ENCODE measurements around the gene MSH5.
"Not testable (repeated sequence)": the region's sequence is repeated elsewhere in the genome, so short reads cannot be mapped to it uniquely, and the experiment has no call there.

MSH5 gene

DNA sequence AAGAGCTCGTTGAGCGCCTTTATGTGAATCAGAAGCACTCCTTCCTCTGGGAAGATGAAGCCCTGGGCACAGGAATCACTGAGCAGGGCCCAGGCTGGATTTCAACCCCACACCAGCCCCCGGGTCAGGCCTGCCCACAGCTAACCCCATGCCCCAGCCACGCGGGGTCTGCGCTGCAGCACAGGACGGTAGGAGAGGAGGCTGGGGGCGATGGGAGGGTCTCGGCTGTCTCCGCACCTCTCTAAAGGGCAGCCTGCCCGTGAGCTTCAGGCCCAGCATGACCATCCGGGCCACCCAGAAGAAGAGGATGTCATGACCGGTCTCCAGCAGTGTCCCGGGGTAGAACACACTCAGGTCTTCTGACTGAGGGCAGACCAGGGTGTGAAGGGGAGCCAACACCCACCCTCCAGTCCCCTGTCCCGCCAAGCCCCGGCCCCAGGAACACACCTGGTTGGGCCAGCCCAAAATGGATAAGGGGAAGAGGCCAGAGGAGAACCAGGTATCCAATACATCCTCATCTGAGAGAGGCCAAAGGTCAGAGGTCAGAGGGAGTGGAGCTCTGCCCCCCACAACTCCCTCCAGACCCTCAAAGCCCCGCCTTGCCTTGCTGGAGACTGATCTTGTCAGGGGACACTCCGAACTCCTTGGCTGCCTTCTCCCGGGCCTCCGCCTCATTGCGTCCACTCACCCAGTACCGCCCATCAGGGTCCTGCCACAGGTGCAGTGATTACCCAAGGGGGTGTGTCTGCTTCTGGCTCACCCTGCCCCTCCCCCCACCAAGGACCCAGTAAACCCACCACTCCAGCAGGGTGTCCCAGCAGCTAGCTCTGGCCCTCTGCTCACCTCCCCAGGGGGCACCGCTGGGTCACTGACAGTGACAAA lies 41.7 kb downstream of the MSH5 start:
- DNase-seq: no peak

DNA sequence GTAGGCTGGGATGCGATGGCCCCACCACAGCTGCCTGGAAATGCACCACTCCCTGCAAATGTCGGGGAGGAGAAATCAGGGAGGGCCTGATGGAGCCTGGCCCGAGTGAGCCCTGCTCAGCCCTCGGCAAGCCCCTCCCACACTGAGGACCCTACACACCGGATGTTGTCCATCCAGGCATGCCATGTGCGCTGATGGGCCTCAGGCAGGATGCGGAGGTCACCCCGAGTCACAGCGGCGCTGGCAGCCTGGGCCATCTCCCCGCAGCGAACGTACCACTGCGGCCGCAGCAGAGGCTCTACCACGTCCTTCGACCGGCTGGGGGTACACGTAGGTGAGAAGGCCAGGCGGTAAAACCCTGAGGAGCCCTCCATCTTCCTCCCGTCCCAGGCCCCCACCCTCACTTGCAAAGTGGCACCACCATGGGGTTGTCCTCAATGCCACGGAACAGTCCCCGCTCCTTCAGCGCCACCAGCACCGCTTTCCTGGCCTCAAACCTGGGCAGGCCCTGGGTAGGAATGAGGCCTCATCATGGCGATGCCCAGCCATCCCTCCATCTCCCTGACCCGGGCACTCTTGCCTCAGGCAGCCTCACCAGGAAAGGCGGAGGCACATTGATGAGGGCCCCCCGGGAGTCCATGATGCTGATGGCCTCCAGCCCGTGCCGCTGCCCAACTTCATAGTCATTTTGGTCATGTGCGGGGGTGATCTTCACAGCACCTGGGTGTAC lies 42.5 kb downstream of the MSH5 start:
- no peak for DNase-seq

DNA sequence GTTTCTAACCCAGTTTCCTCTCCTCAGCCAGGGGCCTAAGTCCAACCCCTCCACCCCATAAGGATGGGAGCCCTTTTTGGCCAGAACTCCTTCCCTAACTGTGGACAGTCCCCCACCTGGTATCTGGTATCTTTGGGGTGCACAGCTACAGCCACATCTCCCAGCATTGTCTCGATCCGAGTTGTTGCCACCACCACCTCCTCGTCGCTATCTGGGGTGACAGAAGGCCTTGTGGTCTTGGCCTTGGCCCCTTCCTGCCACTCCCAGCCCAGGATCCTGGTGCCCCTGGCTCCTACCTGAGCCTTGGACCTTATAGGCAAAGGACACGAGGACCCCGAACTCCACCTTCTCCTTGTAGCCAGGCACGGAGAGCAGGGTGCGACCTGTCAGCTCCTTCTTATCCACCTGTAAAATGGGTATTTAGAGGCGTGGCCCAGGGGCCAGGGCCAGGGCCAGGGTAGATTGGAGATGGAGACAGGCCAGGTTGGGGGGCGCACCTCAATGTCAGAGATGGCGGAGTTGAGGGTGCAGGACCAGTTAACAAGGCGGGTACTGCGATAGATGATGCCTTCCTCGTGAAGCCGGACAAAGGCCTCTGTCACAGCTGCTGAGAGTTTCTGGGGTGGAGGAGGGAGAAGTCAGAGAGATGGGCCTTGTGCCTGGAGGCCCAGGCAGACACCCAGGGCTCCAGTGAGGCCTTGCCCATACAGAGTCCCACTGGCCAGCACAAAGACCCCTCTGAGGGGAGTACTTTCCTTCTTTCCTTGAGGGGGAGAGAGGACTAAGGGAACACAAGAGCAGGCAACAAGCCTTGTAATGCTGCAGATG lies 44.5 kb downstream of the MSH5 start:
- no peak for DNase-seq

DNA sequence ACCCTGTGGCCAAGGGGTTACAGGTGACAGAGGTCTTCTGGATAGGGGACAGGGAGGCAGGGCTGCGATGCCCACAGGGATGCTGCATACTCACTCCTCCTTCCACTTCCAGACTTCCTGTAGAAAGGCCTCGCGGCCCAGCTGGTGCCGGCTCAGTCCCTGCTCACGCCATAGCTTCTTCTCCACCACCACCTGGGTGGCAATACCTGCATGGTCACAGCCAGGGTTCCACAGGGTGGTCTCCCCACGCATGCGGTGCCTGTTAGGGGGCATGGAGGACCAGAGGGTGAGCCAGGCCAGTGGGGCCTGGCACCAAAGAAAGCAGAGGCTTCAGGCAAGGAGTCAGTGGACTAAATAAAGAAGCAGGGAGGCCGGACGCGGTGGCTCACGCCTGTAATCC lies 45.7 kb downstream of the MSH5 start:
- no peak for DNase-seq

DNA sequence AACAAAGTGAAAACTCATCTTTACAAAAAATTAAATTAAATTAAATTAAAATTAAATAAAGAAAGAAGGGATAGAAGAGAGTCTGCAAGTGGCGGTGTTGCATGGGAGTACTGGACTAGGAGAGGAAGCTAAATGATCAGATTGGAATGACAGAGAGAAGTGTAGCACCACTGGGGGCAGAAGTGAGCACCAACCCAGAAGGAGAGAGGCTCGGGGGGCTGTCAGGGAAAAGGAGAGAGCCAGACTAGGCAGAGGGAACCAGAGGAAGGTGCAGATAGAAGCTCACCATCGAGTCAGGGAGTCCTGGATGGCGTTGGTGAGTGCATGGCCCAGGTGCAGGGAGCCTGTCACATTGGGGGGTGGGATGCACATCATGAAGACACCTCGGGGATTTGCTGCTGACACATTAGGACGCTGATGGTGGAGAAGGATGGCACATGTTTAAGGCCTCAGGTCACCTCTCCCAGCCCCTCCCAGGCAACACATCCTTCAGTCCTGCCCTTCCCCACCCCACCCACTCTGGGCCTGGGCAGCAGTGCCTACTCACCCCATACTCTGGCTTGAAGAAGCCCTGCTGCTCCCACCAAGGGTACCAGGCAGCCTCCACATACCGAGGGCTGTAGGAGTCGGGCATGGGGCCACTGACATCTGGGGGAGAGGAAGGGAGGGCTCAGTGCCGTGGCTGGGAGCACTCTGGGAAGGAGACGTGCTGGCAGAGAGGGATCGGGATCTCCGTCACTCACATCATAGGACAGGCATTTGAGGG lies 51.7 kb downstream of the MSH5 start:
- no peak for DNase-seq

DNA sequence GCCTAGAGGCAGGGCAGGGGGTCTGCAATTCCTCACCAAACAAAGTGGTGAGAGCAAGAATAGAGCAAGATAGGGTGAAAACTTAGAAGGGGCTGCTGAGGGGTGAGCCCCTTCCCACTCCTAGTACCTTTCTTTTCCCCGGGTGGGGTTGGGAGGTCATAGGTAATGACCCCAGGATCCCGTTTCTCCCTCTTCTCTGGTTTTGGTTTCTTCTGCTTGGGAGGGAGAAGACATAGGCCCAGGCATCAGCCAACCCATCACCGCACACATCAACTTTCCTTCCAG lies 52.2 kb downstream of the MSH5 start:
- no peak for DNase-seq

DNA sequence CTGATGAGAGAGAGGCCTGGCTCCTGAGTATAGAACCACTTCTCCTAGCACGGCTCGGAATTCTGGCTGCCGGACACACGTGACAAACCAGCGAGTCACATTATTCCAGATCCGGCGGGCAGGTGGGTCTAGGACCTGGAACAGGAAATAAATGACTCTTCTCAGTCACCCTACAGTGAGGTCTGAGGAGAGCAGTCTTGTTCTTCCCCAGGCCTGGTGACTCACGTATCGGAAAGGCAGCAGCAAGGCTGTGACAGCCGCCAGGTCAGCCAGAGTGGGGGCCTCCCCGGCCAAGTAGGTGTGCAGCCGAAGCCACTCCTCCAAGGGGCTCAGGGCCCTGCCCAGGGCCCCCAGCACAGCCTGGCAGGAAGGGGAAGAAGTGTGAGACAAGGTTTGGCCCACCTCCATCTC lies 53.0 kb downstream of the MSH5 start:
- no peak for DNase-seq

DNA sequence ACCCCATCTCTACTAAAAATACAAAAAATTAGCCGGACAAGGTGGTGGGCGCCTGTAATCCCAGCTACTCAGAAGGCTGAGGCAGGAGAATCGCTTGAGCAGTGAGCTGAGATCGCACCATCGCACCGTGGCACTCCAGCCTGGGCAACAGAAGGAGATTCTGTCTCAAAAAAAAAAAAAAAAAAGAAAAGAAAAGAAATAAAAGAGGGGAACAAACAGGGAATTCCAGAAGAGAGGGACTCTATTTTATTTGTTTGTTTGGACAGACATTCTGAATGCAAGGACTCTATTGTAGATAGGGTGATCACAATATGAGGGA lies 54.1 kb downstream of the MSH5 start:
- DNase-seq: not testable (repeated sequence)

DNA sequence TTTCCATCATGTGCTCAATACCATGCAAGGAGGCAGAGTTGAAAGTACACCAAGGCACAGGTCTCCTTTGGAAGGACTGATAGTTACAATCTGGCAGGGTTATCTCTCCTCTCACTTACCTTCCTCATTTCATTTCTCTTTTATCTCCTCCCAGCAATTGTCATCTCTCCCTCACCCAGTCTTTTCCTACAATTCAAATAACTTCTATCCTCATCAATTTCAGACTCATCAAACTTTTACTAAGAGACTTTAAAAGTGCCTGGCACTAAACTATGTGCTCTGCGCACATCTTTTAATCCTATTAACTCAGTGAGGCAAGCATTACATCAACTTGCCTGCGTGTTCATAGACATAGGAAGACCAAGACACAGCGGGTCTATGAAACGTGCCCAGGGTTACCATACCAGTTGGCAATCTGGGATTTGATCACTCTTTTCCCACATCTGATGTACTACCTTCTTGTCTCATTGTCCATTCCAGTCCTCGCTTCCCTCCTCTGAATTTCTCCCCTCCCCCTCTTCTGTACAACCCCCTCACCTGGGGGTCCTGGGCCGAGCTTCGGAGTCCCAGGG lies 54.6 kb downstream of the MSH5 start:
- no peak for DNase-seq

DNA sequence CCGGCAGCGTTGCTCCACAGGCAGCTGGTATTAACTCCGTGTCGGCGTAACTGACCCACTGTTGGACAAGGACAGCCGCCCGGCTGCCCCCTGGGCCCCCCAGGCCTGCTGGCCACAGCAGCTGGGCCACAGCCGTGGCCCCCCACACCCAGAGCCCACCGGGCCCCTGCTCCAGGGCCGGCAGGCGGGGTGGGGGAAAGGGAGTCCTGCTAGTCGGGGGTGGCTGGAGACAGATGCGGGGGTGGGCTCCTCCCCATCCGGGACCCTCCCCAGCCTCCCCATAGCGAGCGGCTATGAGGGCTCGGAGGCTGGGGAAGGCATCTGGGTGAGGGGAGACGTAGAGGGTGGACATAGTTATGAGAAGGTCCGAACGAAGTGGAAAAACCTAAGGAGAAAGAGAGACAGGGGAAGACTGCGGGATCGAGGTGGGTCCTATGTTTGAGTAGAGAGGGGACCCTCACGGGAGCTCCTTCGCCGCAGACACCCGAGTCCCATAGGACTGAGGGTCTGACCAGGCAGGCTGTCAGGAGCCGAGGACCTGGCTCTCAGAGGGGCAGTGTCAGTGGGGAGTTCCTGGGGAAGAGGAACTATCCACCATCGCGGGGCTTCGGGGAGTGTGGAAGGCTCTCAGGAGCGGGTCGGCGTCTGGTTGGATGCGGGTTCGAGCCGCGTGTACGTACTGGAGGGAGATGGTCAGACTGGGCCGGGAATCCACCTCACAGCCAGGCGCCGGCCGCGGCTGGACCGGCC lies 55.2 kb downstream of the MSH5 start:
- DNase-seq: no peak

DNA sequence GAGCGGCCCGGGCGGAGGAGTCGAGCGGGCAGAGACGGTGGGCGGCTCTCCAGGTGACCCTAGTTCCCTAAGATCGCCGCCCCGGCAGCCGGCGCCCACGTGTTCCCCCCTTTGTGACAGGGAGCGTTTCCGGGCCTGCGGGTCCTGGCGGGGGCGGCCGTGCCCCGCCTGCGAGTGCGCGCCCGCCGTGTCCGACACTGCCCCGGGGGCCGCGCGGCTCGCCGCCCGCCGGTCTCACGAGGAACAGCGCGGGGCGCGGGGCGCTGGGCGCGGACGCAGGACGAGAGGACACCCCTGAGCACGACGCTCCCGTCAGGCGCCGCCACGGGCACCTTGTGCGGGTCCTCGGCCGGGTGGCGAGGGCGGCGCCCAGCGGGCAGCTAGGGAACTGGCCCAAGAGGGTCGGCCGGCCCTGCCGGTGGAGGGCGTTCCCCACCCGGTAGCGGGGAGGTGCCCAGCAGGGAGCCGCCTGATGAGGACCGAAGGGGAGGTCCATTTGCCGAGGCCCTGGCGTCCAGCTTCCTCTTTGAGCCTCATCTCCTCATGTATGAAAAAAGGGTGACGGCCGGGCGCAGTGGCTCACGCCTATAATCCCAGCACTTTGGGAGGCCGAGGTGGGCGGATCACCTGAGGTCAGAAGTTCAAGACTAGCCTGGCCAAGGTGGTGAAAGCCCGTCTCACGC lies 56.0 kb downstream of the MSH5 start, which contains the start of gene VARS1:
Gene VARS1 (minus strand): TSS at position 137 of the 683 bp plus-strand sequence. CDS start 535 bp downstream, outside the sequence.
- peak; percentile 88 for DNase-seq

DNA sequence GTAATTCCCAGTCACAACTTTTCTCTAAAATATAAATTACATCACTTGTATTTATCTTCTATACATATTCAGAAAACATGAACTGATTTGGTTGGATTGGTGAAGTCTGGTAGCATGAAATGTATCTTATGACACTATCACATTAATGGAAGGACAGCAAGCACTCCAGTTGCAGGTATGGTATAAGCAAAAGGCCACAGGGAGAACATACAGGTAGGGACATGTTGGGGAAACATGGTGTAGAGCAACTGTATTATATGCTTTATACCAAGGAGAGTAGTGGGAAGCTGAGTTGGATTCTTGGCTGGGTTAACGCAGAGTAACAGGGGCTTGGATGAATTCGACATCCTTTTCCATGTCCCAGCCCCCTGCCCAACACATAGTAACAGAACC lies 57.2 kb downstream of the MSH5 start:
- DNase-seq: no peak

DNA sequence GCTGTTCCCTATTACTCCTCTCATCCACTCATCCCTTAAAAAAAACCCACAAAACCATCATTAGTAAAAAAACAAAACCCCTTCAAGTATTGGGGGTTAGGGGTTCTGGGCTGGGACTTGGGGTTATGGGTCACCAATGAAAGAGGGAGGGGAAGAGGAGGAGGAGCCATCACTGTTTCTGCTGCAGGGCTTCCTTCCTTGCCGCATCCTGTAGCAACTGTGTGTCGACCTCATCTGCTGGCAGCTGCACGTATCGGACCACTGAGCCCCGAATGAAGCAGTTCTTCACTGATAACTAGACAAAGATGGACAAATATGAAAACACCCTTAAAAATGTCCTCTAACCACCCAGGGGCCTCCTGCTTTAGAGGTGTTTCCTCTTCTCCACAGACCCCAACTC lies 57.8 kb downstream of the MSH5 start:
- no peak for DNase-seq

DNA sequence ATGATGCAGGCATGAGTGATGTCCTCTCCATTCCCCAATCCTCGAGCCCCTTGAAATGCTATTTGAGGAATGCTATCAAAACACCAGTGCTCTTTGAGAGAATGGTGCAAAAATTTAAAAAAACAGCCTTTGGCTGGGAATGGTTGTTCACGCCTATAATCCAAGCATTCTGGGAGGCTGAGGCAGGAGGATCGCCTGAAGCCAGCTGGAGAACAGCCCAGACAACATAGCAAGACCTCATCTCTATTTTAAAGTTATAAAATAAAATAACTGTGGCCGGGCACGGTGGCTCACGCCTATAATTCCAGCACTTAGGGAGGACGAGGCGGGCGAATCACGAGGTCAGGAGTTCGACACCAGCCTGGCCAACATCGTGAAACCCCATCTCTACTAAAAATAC lies 60.0 kb downstream of the MSH5 start:
- no peak for DNase-seq

DNA sequence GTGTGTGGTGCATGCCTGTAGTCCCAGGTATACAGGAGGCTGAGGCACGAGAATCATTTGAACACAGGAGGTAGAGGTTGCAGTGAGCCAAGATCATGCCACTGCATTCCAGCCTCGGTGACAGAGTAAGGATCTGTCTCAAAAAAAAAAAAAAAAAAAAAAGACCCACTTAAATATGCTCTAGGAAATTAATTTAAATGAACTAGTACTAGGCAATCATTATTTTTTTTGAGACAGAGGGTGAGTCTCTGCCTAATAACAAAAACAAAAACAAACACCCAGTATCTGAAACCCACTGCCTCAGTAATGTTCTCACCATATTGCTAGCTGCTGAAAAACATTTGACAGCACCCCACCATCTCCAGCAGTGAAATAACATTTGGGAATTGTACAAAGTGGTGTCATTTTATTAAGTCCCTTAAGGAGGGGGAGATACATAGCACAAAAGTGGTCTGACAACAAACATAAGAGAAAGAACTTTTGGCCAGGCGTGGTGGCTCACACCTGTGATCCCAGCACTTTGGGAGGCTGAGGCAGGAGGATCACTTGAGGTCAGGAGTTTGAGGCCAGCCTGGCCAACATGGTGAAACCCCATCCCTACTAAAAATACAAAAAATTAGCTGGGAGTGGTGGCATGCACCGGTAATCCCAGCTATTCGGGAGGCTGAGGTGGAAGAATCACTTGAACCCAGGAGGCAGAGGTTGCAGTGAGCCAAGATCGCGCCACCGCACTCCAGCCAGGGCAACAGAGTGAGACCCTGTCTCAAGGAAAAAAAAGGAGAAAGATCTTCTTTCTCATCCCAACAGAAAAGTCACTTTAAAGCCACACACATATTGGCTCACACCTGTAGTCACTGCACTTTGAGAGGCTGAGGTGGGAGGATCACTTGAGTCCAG lies 61.5 kb downstream of the MSH5 start:
- not testable (repeated sequence) for DNase-seq

DNA sequence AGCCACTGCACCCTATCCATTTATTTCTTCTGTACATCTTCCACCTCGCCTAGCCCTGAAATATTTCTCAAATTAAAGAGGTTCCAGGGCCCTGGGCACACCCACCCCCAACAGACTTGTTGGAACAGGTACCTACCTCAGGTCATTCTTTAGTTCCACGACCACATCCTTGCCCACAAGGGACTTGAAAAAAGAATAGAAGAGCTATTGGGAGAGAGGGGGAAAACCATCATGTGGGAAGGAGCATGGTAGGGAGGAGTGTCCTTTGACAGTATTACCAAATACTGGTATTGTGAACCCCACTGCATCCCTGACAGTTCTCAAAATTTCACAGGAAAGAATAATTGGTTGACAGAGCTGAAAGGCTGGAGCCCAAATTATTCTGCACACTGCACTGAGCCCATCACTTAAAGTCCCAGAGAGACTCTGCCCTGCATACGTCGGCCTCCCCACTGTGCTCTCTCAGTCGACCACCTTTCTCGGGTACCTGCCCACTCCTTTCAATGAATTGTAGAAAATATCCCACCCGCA lies 66.2 kb downstream of the MSH5 start:
- DNase-seq: no peak

DNA sequence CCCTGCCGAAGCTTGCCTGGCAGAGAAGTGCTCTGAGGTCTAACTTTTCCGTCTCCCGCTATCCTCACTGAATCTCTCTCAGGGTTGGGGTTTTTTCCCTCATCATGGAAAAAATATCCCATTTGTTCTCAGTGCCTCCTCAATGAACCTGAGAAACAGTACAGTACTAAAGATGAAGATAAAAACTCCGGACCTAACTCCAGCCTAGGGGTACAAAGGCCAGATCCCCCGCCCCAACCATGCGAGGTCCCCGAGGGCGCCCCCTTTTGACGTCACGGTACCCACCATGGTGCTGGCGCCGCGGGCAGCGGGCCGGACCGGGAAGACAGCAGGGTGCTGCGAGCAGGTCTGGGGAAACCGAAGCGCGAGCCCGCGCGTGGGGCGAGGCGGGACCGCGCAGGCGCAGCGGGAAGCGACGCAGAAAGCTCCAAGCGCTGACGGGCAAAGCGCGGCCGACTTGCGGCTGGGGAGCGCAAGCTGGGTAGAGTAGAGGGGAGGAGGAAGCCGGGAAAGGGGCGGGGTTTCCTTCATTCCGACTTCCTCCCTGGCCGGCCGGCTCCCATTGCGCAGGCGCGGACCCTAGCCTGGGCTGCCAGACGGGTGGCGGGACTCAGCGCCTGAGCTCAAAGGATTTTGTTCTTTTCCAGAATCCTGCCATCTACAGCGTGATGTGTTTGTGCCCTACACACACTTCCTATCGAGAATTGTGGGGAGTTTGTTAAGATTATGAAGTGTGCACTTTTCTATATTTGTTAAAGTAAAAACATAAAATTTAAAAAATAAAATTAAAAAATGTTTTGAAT lies 66.9 kb downstream of the MSH5 start, which contains the start of gene LSM2:
Gene LSM2 (minus strand): TSS at position 497 of the 803 bp plus-strand sequence. CDS start 209 bp downstream, at position 288.
- peak; percentile 91 for DNase-seq

DNA sequence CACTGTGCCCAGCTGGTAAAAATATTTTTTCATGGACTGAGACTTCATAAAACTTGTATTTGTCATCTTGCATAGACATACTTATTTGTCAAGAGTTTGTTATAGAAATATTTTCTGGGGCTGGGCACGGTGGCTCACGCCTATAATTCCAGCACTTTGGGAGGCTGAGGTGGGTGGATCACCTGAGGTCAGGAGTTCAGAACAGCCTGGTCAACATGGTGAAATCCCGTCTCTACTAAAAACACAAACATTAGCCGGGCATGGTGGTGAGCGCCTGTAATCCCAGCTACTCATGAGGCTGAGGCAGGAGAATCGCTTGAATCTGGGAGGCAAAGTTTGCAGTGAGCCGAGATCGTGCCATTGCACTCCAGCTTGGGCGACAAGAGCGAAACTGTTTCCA lies 68.8 kb downstream of the MSH5 start:
- not testable (repeated sequence) for DNase-seq

DNA sequence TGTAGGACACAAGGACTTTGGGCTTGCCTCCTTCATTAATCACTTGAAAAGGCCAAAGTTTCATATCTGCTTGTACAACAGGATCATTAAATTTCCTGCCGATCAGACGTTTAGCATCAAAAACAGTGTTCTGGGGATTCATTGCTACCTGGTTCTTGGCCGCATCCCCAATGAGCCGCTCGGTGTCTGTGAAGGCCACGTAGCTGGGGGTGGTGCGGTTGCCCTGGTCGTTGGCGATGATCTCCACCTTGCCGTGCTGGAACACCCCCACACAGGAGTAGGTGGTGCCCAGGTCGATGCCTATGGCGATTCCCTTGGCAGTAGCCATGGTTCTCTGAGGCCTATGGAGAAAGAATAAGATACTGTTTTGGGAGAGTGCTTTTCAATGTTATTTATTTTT lies 71.8 kb downstream of the MSH5 start:
- DNase-seq: no peak

All from NCI-H774 (cell line).